Keratinocyte (primary cell): ENCODE measurements around the gene TCF15. TPM values are rescaled to one million over a fixed set of nuclear protein-coding genes. Genes with fewer than 3 reads are reported as not detected.

ENCODE experiments used
- DNase-seq: peaks from one replicate; pipeline ENCODE4 v3.0.0-alpha.2; 2011; ENCODE audit warnings: low read depth, missing footprints, low spot score
- FAIRE-seq: peaks from 2 replicates; lab custom pipeline; 2011; peaks lifted over from hg19 to GRCh38; lab: Jason Lieb, UNC
- H2AFZ ChIP-seq: 2 replicates; pipeline ENCODE4 v1.6.0; 2012; ENCODE audit warnings: low read length, control low read depth, inconsistent platforms; ENCODE audit not compliant: control insufficient read depth
- H3K27ac ChIP-seq: 2 replicates; pipeline ENCODE4 v1.5.1; 2011; ENCODE audit warnings: low read length; ENCODE audit not compliant: control insufficient read depth, insufficient read depth
- H3K27me3 ChIP-seq: 3 replicates; pipeline ENCODE4 v1.6.0; 2011; ENCODE audit warnings: low read length; ENCODE audit not compliant: control insufficient read depth, insufficient read depth; ENCODE audit errors: extremely low read depth
- H3K36me3 ChIP-seq, 2 experiments: 2 replicates in 1 of 2; 3 replicates in 1 of 2; pipeline ENCODE4 v1.5.1; 2011; ENCODE audit warnings: low read length in 2 of 2, mild to moderate bottlenecking in 1 of 2; ENCODE audit not compliant: control insufficient read depth in 2 of 2, insufficient read depth in 2 of 2; ENCODE audit errors: extremely low read depth in 1 of 2
- H3K4me1 ChIP-seq: 3 replicates; pipeline ENCODE4 v1.5.1; 2011; ENCODE audit warnings: low read length; ENCODE audit not compliant: control insufficient read depth, insufficient read depth; ENCODE audit errors: extremely low read depth
- H3K4me2 ChIP-seq: 3 replicates; pipeline ENCODE4 v1.6.0; 2011; ENCODE audit warnings: low read depth, low read length; ENCODE audit not compliant: control insufficient read depth, insufficient read depth; ENCODE audit errors: extremely low read depth
- H3K4me3 ChIP-seq, 3 experiments: fragments of 200-600 bp in 1 of 3; sonication (generic) in 1 of 3; 2 replicates in 2 of 3; 3 replicates in 1 of 3; pipeline ENCODE4 v1.5.1; 2011 to 2016; ENCODE audit warnings: low read length in 3 of 3, mild to moderate bottlenecking in 3 of 3, control low read depth in 2 of 3, inconsistent platforms in 1 of 3, low read depth in 1 of 3, mixed read lengths in 1 of 3, mixed run types in 1 of 3, moderate library complexity in 1 of 3; ENCODE audit not compliant: control insufficient read depth in 2 of 3, insufficient read depth in 2 of 3; ENCODE audit errors: extremely low read depth in 1 of 3
- H3K79me2 ChIP-seq: 2 replicates; pipeline ENCODE4 v1.6.0; 2012; ENCODE audit warnings: low read length; ENCODE audit not compliant: control insufficient read depth, insufficient read depth
- H3K9ac ChIP-seq: 3 replicates; pipeline ENCODE4 v1.6.0; 2011; ENCODE audit warnings: low read length; ENCODE audit not compliant: control insufficient read depth, insufficient read depth; ENCODE audit errors: extremely low read depth
- H3K9me1 ChIP-seq: 3 replicates; pipeline ENCODE4 v1.6.0; 2011; ENCODE audit warnings: low read length; ENCODE audit not compliant: control insufficient read depth, insufficient read depth; ENCODE audit errors: extremely low read depth
- H3K9me3 ChIP-seq: 2 replicates; pipeline ENCODE4 v1.5.1; 2012; ENCODE audit warnings: low read depth, low read length; ENCODE audit not compliant: control insufficient read depth
- H4K20me1 ChIP-seq: 3 replicates; pipeline ENCODE4 v1.6.0; 2011; ENCODE audit warnings: low read length; ENCODE audit not compliant: control insufficient read depth, insufficient read depth; ENCODE audit errors: extremely low read depth
- CTCF ChIP-seq, 3 experiments: IDR thresholded peaks in 1 of 3; conservative IDR thresholded peaks in 1 of 3; optimal IDR thresholded peaks in 1 of 3; 2 replicates in 2 of 3; 3 replicates in 1 of 3; pipeline versions ENCODE3 to v1.5.1; 2011; ENCODE audit warnings: low read length in 3 of 3, mild to moderate bottlenecking in 3 of 3, moderate library complexity in 2 of 3, control low read depth in 1 of 3, inconsistent platforms in 1 of 3; ENCODE audit not compliant: insufficient read depth in 2 of 3; ENCODE audit errors: extremely low read depth in 1 of 3
- EZH2 ChIP-seq: IDR thresholded peaks from one replicate; pipeline ENCODE4 v1.6.1; 2012; ENCODE audit warnings: inconsistent platforms, mild to moderate bottlenecking, low read length, moderate library complexity
- dilution Hi-C: fragments of 300-500 bp; cut with MboI; formaldehyde crosslinking; loops from one replicate; pipeline ENCODE4 v1.7.0; 2020; ENCODE audit warnings: low sequenced_read_pairs; ENCODE audit not compliant: extremely low pct_ligation_motif_present
- polyA plus RNA-seq, 5 experiments: library from polyadenylated mRNA; depleted of rRNA in 3 of 5; stranded (reverse) in 3 of 5; stranded (forward) in 1 of 5; unstranded in 1 of 5; fragments of >200 nt; gene quantifications; 1 replicate in 1 of 5; 2 replicates in 3 of 5; 3 replicates in 1 of 5; pipeline versions ENCODE4 v1.2.1 to v1.2.3, GENCODE V29; 2011 to 2012; ENCODE audit warnings: missing spikeins in 2 of 5, low read depth in 1 of 5, low replicate concordance in 1 of 5

TCF15 gene
- polyA plus RNA-seq, 1 donor (not counting 4 experiments of a cell fraction or from before 2014, with no cell fraction given), result not detected

- Histone ChIP-seq H3K4me2 (no peak overlapping the region), H2AFZ (no peak overlapping the region), H3K27ac (no peak overlapping the region), H3K79me2 (no peaks in the 10 kb centered on the region), H3K9ac (no peak overlapping the region), H4K20me1 (no peaks in the 10 kb centered on the region), H3K9me3 (no peaks in the 10 kb centered on the region), H3K36me3 (no peaks in the 10 kb centered on the region), H3K27me3 (peaks cover 5% of the 10 kb centered on the region), H3K9me1 (no peaks in the 10 kb centered on the region), H3K4me1 (no peaks in the 10 kb centered on the region), H3K4me3 (no peak overlapping the region)
- FAIRE-seq (no peak), DNase-seq (no peak)
- dilution Hi-C loops, result no loop called here
- no peak for TF ChIP-seq CTCF (optimal IDR thresholded peaks at IDR 0.05 in 1 of 3, IDR thresholded peaks at IDR 0.05 in 1 of 3, conservative IDR thresholded peaks at IDR 0.05 in 1 of 3; ENCODE audit: extremely low read depth in 1 of 3, insufficient read depth in 2 of 3, low read length in 3 of 3)
These were observed 12.5 kb downstream of the TCF15 start for GRCh38 chr20:597560-597959.

GRCh38 chr20:595330-596308, 14.5 kb downstream of the TCF15 start:
- Histone ChIP-seq H3K79me2 (no peaks in the 10 kb centered on the region), H3K36me3 (no peaks in the 10 kb centered on the region), H3K9me3 (no peaks in the 10 kb centered on the region), H3K27ac (no peak overlapping the region), H3K4me3 (no peak overlapping the region), H2AFZ (no peak overlapping the region), H4K20me1 (no peaks in the 10 kb centered on the region), H3K9ac (no peak overlapping the region), H3K4me1 (no peaks in the 10 kb centered on the region), H3K4me2 (no peak overlapping the region), H3K9me1 (no peaks in the 10 kb centered on the region), H3K27me3 (no peaks in the 10 kb centered on the region)
- DNase-seq (no peak), FAIRE-seq (no peak)
- dilution Hi-C loops, result no loop called here
- TF ChIP-seq CTCF (optimal IDR thresholded peaks at IDR 0.05 in 1 of 3, IDR thresholded peaks at IDR 0.05 in 1 of 3, conservative IDR thresholded peaks at IDR 0.05 in 1 of 3; ENCODE audit: extremely low read depth in 1 of 3, insufficient read depth in 2 of 3, low read length in 3 of 3) (no peak), EZH2 (no peak)
